Measurements from ENCODE around the gene DNAJC8.

DNA sequence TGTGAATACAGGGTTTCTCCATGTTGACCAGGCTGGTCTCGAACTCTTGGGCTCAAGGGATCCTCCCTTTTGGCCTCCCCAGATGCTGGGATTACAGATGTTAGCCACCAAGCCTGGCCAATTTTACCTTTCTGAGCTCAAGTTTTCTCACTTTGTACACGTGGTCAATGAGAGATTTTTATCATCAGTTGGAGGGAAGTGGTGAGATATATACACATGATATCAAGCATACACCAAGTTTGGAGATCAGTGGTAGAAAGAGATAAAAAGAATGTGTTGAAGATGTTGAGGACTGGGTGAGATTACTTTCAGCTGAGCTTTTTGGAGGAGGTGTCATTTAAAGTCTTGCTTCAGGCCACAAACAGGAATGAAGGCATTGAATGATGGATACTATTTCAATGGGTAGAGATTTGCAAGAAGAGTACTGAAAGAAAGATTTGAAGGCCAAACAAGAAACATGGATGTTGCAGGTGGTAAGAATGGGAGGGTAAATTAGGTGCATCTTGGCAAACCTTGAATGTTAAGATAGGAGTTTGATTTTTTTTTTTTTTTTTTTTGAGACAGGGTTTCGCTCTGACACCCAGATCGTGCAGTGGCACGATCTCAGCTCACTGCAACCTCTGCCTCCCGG lies 23.5 kb upstream of the DNAJC8 start:
- TF ChIP-seq YY1 (IDR thresholded peaks at IDR 0.05; ENCODE audit: insufficient read depth, insufficient read length): no peak
- no peak for TF ChIP-seq SUZ12 (IDR thresholded peaks at IDR 0.05; ENCODE audit: extremely low read depth, insufficient read depth, insufficient read length)
